ENCODE measurements around the gene TEAD3. TPM values are rescaled to one million over a fixed set of nuclear protein-coding genes. Genes with fewer than 3 reads are reported as not detected.

The TEAD3 gene
- total and polyA plus RNA-seq, 2 experiments from 2014 or later = 15.0 to 26.5 TPM

- Histone ChIP-seq H3K4me3 (peak overlapping the region; percentile 88), H3K4me2 (peak overlapping the region; percentile 97), H3K9me2 (ENCODE audit: insufficient read depth) (no peaks in the 10 kb centered on the region), H3K36me3 (ENCODE audit: insufficient read depth) (no peaks in the 10 kb centered on the region), H3K4me1 (ENCODE audit: insufficient read depth) (peaks cover 50% of the 10 kb centered on the region), H2AFZ (0 out of 2 replicates have a peak overlapping the region, but pooled peaks have one; percentile 14), H3K27ac (ENCODE audit: low read depth) (peak overlapping the region; percentile 94), H3F3A (replicated peaks; ENCODE audit: low read depth) (0 out of 2 replicates have a peak, but pooled peaks cover 11% of the 10 kb centered on the region), H3K27me3 (ENCODE audit: insufficient read depth) (peaks cover 9% of the 10 kb centered on the region; the same call in 1 of the 2 replicates), H3K79me2 (replicated peaks; ENCODE audit: insufficient read depth) (peaks cover 33% of the 10 kb centered on the region), H4K20me1 (replicated peaks; ENCODE audit: insufficient read depth) (peaks cover 11% of the 10 kb centered on the region; the same call in 1 of the 2 replicates)
- DNase-seq (ENCODE audit: low spot score) = peak; percentile 90
- peak; percentile 52 for ATAC-seq
- TF ChIP-seq POLR2AphosphoS5 (IDR thresholded peaks at IDR 0.05; ENCODE audit: low read depth) (peak; percentile 47; the same call in 1 of the 2 replicates), STAT1 (IDR thresholded peaks at IDR 0.05; ENCODE audit: unreplicated experiment) (no peak), ZNF462 (CRISPR knock-in tag; IDR thresholded peaks at IDR 0.05) (no peak), CTCF (conservative IDR thresholded peaks at IDR 0.05; ENCODE audit: low read depth in 2 of 2) (no peak), ETS1 (IDR thresholded peaks at IDR 0.05) (peak; percentile 35; the same call in 1 of the 2 replicates), CREB1 (CRISPR knock-in tag; IDR thresholded peaks at IDR 0.05; ENCODE audit: low read depth) (peak; percentile 8; the same call in 1 of the 2 replicates)
- H3K36me3 Mint-ChIP-seq (ENCODE audit: low read depth) = peaks cover 5% of the 10 kb centered on the region; the same call in 1 of the 3 replicates
- no peaks in the 10 kb centered on the region; the same call in 2 of the 3 replicates for H3K9me3 Mint-ChIP-seq
- H3K4me3 Mint-ChIP-seq = peak overlapping the region; percentile 66
- H3K4me1 Mint-ChIP-seq = peaks cover 53% of the 10 kb centered on the region
- peak overlapping the region; percentile 86 for H3K27ac Mint-ChIP-seq
- H3K27me3 Mint-ChIP-seq (ENCODE audit: insufficient read depth, low read depth, poor library complexity) = peaks cover 45% of the 10 kb centered on the region
Measured at GRCh38 chr6:35497571-35498421, 917 bp upstream of the TEAD3 start.

All from GM23338 (cell line).